ENCODE results near the gene FTO. TPM values are rescaled to one million over a fixed set of nuclear protein-coding genes. Genes with fewer than 3 reads are reported as not detected.

FTO gene
- total RNA-seq, 2 experiments from 2014 or later: 46.3 to 47.2 TPM

DNA sequence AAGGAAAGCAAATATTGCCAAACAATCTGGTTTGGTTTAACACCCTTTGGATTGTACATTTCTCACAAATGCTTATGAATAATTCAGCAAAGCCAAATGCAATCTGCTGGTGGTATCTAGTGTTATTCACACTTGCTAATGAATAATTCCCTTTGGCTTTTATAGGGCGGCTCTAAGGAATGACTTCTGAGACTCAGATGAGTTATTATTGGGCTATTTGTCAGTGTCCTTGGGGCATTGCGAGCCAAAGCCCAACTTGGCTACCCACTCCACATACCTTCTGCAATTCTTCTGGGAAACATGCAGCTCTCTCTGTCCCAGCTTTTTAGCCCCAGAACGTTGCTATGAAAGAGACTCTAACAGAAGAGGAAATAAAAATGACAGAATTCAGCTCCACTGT lies 41.1 kb downstream of the FTO start:
- DNase-seq (no peak), ATAC-seq (ENCODE audit: low read depth) (no peak)
- no peaks in the 10 kb centered on the region for H3K36me3 Mint-ChIP-seq
- POLR2A ChIA-PET: no interaction called here
- H3K4me1 Mint-ChIP-seq: peaks cover 17% of the 10 kb centered on the region
- H3K4me3 Mint-ChIP-seq: no peak overlapping the region
- peaks cover 2% of the 10 kb centered on the region for H3K9me3 Mint-ChIP-seq
- peak overlapping the region; percentile 13 for H3K27ac Mint-ChIP-seq
- no peaks in the 10 kb centered on the region for H3K27me3 Mint-ChIP-seq

DNA sequence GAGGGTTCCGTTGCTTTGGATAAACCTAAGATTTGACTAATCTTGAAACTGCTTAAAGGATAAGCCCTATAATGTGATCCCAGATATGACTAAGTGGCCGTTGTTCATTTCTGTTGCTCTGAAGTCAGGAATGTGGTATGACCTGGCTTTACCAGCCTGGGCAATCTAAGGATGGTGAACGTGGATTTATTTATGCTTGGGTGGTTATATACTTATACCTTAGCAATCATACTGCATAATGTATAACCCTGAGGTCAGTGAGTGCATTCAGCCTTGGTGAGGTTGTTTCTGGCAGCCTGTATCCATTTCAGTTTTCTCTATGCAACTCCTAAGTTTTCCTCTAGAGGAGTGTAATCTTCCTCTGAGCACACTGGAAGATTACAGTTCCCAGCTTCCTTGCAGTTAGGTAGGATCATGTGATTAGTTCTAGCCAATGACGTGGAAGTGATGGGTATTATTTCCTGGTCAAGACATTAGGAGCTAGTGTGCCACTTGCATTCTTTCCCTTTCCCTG lies 41.9 kb downstream of the FTO start:
- no peak overlapping the region for H3K27ac Mint-ChIP-seq
- DNase-seq (no peak), ATAC-seq (ENCODE audit: low read depth) (no peak)
- H3K4me3 Mint-ChIP-seq: no peak overlapping the region
- H3K36me3 Mint-ChIP-seq: no peaks in the 10 kb centered on the region
- no peaks in the 10 kb centered on the region for H3K27me3 Mint-ChIP-seq
- H3K4me1 Mint-ChIP-seq: peaks cover 14% of the 10 kb centered on the region
- peaks cover 2% of the 10 kb centered on the region for H3K9me3 Mint-ChIP-seq
- POLR2A ChIA-PET: no interaction called here

DNA sequence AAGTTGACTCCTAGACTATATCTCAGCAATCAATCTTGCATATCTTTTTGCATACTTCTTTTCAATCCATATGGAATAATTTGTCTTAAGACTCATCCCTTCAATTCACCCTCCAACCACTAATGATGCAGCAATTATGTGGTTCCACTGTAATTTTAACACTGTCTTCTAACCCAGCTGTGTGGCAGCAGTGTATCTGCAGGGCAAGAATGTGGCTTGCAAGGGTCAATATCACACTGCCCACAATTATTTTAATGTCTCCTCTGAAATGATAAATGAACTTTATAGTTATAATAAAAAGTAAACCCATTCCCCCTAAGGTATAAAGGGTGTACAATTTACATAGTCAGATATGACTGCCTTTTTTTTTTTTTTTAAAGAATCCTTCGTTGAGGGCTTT lies 48.6 kb downstream of the FTO start:
- Mint-ChIP-seq H3K36me3 (no peaks in the 10 kb centered on the region), H3K9me3 (peaks cover 2% of the 10 kb centered on the region), H3K4me1 (no peaks in the 10 kb centered on the region), H3K27ac (no peak overlapping the region), H3K4me3 (no peak overlapping the region), H3K27me3 (no peaks in the 10 kb centered on the region)
- ATAC-seq (ENCODE audit: low read depth) (no peak), DNase-seq (no peak)
- POLR2A ChIA-PET: no interaction called here

DNA sequence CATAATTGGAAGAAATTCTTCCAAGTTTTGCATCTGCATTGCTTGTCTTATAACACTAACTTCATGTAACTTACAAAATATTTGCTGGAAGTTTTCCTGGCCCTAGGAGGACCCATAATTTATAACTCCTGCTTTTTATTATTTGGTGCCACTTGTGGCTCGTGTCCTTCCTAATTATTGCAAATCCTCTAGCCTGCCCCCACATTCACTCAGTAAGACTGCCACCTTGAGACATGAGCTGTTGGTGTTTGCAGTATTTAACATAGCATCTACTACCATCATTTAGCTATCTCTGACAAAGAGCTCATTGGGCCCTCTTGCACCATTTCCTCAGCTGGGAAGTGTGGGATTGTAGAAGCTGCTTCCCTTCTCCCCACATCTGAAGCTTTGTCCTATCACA lies 49.5 kb downstream of the FTO start:
- Mint-ChIP-seq H3K36me3 (peaks cover under 1% of the 10 kb centered on the region), H3K27ac (no peak overlapping the region), H3K4me1 (no peaks in the 10 kb centered on the region), H3K4me3 (no peak overlapping the region), H3K9me3 (peaks cover under 1% of the 10 kb centered on the region), H3K27me3 (no peaks in the 10 kb centered on the region)
- DNase-seq (no peak), ATAC-seq (ENCODE audit: low read depth) (no peak)
- POLR2A ChIA-PET: no interaction called here

DNA sequence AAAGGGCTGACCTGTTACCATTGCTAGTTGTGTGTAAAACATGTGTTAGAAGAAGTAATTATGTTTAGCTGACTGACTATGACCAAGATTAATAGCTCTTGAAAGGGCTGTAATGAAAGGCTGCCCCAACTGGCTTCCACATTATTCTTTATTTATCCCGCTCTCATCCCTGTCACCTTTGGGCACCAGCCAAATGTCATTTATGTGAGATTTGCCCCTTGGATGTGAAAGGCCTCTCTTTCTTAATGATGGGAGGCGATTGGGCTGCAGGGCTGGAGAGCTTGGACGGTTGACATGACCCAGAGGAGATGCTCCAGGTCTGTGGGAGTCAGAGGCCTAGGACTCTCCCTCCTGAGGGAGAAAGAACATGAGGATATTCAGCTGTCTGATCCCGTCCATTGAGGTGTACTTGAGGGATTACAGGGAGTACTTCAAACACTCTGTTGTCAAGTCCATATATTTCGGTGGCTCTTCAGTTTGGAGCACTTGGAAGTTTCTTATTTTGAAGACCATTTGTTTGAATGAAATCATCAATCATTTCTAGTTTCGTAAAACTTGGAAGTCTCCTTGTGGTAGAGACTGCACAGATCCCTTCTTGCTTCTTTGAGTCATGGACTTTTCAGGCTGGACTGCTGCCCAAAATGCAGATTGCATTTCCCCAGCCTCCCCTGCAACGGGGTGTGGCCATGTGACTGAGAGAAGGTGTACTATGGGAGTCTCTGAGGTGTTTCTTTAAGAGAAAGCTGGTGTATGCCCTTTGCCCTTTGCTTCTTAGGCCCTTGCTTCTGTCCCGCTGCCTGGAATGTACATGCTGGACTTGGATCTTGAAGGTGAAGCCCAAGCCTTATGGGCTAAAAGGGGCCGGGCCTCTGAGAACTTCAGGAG lies 51.3 kb downstream of the FTO start:
- Mint-ChIP-seq H3K9me3 (peaks cover 3% of the 10 kb centered on the region), H3K36me3 (peaks cover 6% of the 10 kb centered on the region), H3K4me1 (peaks cover 2% of the 10 kb centered on the region), H3K27me3 (no peaks in the 10 kb centered on the region), H3K27ac (no peak overlapping the region), H3K4me3 (no peak overlapping the region)
- ATAC-seq (ENCODE audit: low read depth): no peak
- POLR2A ChIA-PET: no interaction called here
- DNase-seq: no peak

DNA sequence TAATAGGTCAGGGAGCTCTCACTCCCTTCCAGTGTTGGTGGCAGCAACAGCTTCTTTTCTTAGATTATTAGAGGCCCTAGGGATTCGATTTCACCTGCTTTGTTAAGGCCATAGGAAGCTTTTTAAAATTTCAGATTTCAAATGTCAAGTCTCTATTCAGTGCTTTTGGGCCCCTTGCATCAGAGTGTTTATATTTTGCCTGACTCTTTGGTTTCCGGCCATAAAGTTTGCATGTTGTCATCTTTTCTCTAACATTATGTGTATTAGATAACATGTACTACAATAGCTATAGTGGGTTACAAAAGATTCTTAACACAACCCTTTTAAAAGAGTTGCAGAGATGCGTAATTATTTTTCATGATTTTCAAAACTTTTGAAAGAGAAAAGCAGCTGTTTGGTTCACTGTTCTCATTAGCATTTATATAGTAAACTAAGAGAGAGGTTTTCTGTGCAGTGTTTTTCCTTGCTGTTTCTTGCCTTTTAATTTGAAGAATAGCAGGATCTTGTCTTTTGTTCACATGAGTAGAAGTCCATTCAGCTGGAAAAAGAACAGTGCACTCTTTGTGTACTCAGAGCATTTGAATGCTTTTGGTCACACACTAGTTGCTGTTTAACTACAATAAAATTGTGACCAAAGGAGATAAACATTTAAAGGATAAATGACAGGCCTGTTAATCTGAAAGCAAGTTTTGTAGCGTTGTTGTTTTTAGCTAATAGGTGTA lies 52.5 kb downstream of the FTO start:
- peaks cover 6% of the 10 kb centered on the region for H3K36me3 Mint-ChIP-seq
- H3K4me1 Mint-ChIP-seq: peaks cover 2% of the 10 kb centered on the region
- H3K9me3 Mint-ChIP-seq: peaks cover 3% of the 10 kb centered on the region
- no peak overlapping the region for H3K4me3 Mint-ChIP-seq
- POLR2A ChIA-PET: no interaction called here
- ATAC-seq (ENCODE audit: low read depth) (no peak), DNase-seq (no peak)
- no peak overlapping the region for H3K27ac Mint-ChIP-seq
- no peaks in the 10 kb centered on the region for H3K27me3 Mint-ChIP-seq

DNA sequence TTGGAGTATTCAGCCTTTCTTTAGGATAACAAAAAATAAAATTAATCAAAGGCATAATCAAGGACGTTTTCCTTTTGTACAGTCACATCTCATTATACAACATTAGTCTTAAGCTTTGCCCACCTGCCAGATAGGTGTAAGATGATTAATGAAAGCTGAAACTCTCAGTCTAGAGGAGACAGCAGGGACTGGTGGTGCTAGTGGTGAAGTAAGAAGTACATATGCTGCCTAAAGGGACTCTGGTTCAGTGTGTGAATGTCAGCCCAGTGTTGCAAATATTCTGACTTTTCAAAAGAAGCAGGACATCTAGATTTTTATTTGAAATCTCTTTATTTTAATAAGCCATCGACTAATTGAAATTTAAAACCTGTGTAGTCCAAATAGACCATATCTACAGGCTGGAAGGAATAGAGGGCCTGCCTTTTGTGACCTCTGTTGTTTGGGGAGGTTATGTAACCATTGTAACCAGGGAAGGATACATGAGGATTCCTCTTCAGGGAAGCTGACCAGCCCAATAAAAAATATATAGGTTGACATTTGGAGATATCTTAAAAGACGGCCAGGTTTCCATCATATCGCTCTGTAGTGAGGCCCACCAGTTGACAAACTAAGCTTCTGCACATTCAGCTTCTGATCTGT lies 54.1 kb downstream of the FTO start:
- Mint-ChIP-seq H3K27me3 (no peaks in the 10 kb centered on the region), H3K9me3 (peaks cover 3% of the 10 kb centered on the region), H3K4me1 (peaks cover 2% of the 10 kb centered on the region), H3K27ac (no peak overlapping the region), H3K4me3 (no peak overlapping the region), H3K36me3 (peaks cover 6% of the 10 kb centered on the region)
- ATAC-seq (ENCODE audit: low read depth): no peak
- POLR2A ChIA-PET: no interaction called here
- no peak for DNase-seq

DNA sequence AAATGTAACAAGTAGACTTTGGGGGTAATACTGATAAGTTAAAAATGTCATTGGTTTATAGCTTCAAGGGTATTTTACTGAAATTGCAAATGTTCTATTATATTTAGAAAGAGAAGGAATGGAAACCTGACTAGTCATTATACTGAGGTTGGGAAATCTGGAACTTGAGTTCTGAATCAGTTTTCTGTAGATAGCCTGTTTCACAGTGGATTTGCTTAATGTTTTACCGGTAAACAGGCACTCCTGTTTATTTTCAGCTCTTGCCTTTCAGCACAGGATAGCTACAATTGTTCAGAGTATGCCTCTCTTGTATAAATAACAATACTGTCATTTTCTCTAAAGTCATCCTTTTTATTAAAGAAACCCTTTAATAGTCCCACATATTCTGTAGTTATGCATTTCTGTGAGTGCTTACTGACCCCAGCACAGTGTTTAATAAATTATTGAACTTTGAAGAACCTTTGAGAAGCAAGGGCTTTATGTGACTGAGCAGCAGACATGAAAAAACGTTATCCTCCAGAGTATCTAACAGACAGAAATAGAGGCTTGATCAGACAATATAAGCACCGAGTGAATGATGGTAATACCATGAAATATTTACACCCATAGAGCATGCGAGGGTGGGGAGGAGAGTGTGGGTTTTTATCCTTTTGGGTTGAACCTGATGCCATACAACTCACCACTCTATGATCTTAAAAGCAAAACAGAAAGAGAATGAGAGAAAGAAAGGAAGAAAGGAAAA lies 58.2 kb downstream of the FTO start:
- peaks cover 2% of the 10 kb centered on the region for H3K4me1 Mint-ChIP-seq
- peaks cover 3% of the 10 kb centered on the region for H3K9me3 Mint-ChIP-seq
- H3K36me3 Mint-ChIP-seq: peaks cover 8% of the 10 kb centered on the region
- no peak overlapping the region for H3K27ac Mint-ChIP-seq
- no peak overlapping the region for H3K4me3 Mint-ChIP-seq
- ATAC-seq (ENCODE audit: low read depth) (no peak), DNase-seq (no peak)
- POLR2A ChIA-PET: no interaction called here
- H3K27me3 Mint-ChIP-seq: no peaks in the 10 kb centered on the region

DNA sequence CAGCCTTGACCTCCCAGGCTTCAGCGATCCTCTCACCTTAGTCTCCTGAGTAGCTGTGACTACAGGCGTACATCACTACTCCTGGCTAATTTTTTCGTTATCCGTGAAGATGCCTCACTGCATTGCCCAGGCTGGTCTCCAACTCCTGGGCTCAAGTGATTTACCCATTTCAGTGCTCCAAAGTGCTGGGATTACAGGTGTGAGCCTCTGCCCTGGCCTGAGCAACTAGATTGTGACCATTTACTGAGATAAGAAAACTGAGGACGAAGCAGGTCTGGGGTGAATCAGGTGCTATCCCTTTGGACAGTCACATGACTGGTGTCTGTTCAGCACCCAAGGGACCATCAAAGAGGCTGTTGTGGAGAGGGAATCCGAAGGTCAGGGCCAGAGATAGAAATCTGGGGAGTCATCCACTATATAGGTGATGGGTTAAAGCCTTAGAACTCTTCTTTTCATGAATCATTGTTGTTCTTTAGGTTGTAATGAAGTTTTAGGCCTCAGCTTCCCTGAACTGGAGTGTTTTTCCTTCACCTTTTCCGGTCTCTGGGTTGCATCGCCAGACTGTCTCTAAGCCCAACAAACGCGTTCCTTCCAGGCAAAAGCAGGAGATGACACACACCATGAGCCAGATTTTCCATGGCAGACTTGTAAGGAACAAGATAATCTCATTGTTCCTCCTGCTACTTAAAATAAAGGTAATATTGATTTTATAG lies 62.5 kb downstream of the FTO start:
- peaks cover 2% of the 10 kb centered on the region for H3K36me3 Mint-ChIP-seq
- H3K27ac Mint-ChIP-seq: no peak overlapping the region
- H3K4me3 Mint-ChIP-seq: no peak overlapping the region
- peaks cover 7% of the 10 kb centered on the region for H3K4me1 Mint-ChIP-seq
- no peaks in the 10 kb centered on the region for H3K27me3 Mint-ChIP-seq
- ATAC-seq (ENCODE audit: low read depth) (no peak), DNase-seq (no peak)
- no peaks in the 10 kb centered on the region for H3K9me3 Mint-ChIP-seq
- POLR2A ChIA-PET: no interaction called here

DNA sequence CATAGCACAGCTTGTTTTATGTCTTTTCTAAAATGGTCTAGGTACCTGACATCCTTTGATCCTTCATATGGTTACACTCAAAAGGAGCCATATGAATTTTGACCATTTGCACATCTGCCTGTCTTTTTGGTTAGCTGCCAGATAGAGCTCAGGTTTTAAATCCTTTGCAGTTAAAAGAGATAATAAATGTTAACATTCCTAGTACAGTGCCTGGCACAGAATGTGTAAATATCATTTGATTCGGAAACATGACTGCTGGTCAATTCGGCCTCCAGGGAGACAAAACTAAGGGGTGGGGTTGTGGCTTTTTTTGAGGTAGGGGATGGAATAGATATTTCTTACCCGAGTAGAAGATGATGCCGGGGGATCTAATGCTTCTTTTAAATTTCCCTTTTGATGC lies 64.2 kb downstream of the FTO start:
- Mint-ChIP-seq H3K9me3 (no peaks in the 10 kb centered on the region), H3K36me3 (peaks cover 2% of the 10 kb centered on the region), H3K27ac (no peak overlapping the region), H3K27me3 (no peaks in the 10 kb centered on the region), H3K4me3 (no peak overlapping the region), H3K4me1 (peaks cover 7% of the 10 kb centered on the region)
- DNase-seq (no peak), ATAC-seq (ENCODE audit: low read depth) (no peak)
- POLR2A ChIA-PET: no interaction called here

DNA sequence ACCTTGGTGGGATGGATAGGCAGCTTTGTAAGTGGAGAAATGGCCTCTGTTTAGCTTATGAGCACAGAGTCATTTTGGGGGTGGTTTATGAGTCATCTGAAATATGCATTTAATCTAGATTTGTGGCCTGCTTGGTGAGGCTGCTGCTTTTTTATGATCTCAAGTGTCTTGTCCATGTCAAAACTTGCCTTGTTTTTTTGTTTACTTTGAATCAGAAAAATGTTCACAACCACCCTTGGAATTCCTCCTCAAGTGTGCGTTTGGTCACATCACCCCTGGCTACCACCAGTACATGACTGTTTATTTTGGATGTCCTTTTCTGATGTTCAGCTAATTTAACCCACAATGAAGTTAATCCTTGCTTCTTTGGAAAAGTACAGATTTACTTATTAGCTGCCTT lies 64.6 kb downstream of the FTO start:
- H3K4me1 Mint-ChIP-seq: peaks cover 7% of the 10 kb centered on the region
- H3K36me3 Mint-ChIP-seq: peaks cover 2% of the 10 kb centered on the region
- DNase-seq: no peak
- H3K9me3 Mint-ChIP-seq: no peaks in the 10 kb centered on the region
- no peaks in the 10 kb centered on the region for H3K27me3 Mint-ChIP-seq
- ATAC-seq (ENCODE audit: low read depth): no peak
- no peak overlapping the region for H3K4me3 Mint-ChIP-seq
- POLR2A ChIA-PET: no interaction called here
- no peak overlapping the region for H3K27ac Mint-ChIP-seq

DNA sequence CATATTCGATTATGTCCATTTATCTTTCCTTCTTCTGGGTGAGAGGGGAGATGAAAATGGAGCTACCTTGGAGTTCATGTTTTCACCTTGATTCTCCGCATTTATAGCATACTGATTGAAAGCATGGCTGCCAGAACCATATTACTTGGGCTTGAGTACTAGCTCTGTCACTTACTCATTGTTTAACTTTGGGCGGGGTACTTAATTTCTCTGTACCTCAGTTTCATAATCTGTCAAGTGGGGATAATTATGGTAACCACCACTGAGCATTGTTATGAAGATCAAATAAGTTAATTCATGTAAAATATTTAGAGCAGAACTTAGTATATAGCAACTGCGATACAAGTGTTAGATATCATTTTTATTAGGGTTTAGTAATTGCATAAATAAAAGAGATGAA lies 65.2 kb downstream of the FTO start:
- no peaks in the 10 kb centered on the region for H3K27me3 Mint-ChIP-seq
- H3K27ac Mint-ChIP-seq: no peak overlapping the region
- no peaks in the 10 kb centered on the region for H3K36me3 Mint-ChIP-seq
- H3K4me1 Mint-ChIP-seq: peaks cover 9% of the 10 kb centered on the region
- ATAC-seq (ENCODE audit: low read depth) (no peak), DNase-seq (no peak)
- H3K4me3 Mint-ChIP-seq: no peak overlapping the region
- POLR2A ChIA-PET: no interaction called here
- no peaks in the 10 kb centered on the region for H3K9me3 Mint-ChIP-seq

DNA sequence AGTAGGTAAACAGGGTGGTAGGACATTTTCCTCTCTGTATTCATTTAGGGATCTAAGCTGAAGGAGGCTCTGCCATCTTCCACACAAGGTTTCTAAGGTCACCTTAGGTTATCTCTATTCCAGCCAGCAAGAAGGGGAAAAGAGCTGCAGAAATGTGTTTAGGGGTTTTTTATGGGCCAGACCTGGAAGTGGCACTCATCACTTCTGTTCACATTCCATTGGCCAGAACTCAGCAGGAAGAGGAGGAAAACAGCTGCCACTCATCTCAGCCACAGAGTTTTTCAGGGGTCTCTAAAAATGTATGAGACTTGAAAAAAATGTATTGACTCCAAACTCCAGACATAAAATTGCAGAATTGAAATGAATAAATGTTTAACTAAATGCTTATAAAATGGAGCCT lies 65.8 kb downstream of the FTO start:
- Mint-ChIP-seq H3K9me3 (no peaks in the 10 kb centered on the region), H3K27ac (no peak overlapping the region), H3K4me1 (peaks cover 9% of the 10 kb centered on the region), H3K4me3 (no peak overlapping the region), H3K27me3 (no peaks in the 10 kb centered on the region), H3K36me3 (no peaks in the 10 kb centered on the region)
- ATAC-seq (ENCODE audit: low read depth) (no peak), DNase-seq (no peak)
- POLR2A ChIA-PET: no interaction called here

Data from activated naive CD8-positive, alpha-beta T cell treated with anti-CD3 and anti-CD28 coated beads, Interleukin-2, amount 10 ng/mL, durations not matched to agents 7 days and 5 days (primary cell).